Measurements from ENCODE around the gene KCNH6.

DNA sequence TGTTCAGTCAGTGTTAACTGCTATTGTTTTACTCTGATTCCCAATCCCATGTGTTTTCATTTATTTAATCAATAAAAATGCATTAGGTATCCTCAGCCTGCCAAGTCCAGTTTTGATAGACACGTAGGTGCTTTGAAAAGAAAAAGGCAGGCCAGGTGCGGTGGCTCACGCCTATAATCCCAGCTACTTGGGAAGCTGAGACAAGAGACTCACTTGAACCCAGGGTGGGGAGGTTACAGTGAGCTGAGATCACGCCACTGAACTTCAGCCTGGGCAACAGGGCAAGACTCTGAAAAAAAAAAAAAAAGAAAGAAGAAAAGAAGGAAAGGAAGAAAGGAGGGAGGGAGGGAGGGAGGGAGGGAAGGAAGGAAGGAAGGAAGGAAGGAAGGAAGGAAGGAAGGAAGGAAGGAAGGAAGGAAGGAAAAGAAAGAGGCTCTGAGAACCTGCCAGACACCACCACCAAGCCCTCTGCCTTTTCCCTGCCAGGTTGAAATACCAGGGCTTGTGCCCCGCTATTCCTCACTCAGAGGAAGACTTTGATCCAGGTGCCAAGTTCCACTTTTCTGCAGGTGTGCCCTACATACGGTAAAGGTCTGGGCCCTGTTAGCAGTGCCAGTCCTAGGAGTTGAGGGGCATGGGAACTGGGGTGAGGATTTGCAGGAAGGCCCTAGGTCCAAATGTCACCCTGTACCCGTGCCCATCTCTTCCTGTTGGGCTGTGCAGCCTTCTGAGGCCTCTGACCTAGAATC lies 10.1 kb upstream of the KCNH6 start:
- TF ChIP-seq, protein P1, sequence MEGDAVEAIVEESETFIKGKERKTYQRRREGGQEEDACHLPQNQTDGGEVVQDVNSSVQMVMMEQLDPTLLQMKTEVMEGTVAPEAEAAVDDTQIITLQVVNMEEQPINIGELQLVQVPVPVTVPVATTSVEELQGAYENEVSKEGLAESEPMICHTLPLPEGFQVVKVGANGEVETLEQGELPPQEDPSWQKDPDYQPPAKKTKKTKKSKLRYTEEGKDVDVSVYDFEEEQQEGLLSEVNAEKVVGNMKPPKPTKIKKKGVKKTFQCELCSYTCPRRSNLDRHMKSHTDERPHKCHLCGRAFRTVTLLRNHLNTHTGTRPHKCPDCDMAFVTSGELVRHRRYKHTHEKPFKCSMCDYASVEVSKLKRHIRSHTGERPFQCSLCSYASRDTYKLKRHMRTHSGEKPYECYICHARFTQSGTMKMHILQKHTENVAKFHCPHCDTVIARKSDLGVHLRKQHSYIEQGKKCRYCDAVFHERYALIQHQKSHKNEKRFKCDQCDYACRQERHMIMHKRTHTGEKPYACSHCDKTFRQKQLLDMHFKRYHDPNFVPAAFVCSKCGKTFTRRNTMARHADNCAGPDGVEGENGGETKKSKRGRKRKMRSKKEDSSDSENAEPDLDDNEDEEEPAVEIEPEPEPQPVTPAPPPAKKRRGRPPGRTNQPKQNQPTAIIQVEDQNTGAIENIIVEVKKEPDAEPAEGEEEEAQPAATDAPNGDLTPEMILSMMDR (conservative IDR thresholded peaks at IDR 0.05; ENCODE audit: low read depth, low read length) = no peak
- no peak for TF ChIP-seq EZH2 (IDR thresholded peaks at IDR 0.05; ENCODE audit: borderline replicate concordance, low read depth, low read length, poor library complexity, severe bottlenecking)

All from A673 (cell line).